ENCODE data around the gene CD6. TPM values are rescaled to one million over a fixed set of nuclear protein-coding genes. Genes with fewer than 3 reads are reported as not detected.
"Not testable (repeated sequence)": the region's sequence is repeated elsewhere in the genome, so short reads cannot be mapped to it uniquely, and the experiment has no call there.

The CD6 gene
- total and polyA plus RNA-seq, 3 donors from 2014 or later: 0.87 to 3.1 (median 1.6) TPM

DNA sequence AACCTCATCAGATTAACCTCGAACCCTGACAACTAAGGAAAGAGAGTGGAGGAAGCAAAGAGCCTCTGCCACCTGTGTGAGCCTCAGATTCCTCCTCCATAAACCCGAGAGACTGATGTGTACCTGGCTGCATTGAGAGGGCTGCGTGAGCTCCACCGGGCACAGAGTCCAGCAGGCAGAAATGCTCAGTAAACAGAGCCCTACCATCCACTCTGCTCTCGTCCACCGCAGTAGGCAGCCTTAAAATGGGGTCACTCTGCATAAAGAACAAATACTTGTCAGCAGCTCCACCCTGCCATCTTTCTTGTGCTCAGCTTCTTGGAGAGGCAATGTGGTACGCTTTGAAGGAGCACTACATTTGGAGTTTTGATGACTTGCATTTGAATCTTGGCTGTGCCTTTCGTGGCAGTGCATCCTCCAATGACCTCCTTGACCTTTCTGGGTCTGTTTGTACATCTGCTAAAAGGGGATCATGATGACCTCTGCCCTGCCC is 87.8 kb downstream of the CD6 start:
- Histone ChIP-seq H3K9me3 (no peaks in the 10 kb centered on the region), H3K36me3 (ENCODE audit: low read depth, missing control alignments) (no peaks in the 10 kb centered on the region), H3K4me1 (no peaks in the 10 kb centered on the region), H3K27me3 (no peaks in the 10 kb centered on the region), H3K27ac (no peak overlapping the region), H3K4me3 (no peak overlapping the region)
- 93 to 98% methylated on average over 8 of the region's 8 CpGs for WGBS, 2 donors
- no peak for DNase-seq
- intact Hi-C loops (cut with DNase I; ENCODE audit: low total_unique reads): no loop called here
- TF ChIP-seq, protein P1, sequence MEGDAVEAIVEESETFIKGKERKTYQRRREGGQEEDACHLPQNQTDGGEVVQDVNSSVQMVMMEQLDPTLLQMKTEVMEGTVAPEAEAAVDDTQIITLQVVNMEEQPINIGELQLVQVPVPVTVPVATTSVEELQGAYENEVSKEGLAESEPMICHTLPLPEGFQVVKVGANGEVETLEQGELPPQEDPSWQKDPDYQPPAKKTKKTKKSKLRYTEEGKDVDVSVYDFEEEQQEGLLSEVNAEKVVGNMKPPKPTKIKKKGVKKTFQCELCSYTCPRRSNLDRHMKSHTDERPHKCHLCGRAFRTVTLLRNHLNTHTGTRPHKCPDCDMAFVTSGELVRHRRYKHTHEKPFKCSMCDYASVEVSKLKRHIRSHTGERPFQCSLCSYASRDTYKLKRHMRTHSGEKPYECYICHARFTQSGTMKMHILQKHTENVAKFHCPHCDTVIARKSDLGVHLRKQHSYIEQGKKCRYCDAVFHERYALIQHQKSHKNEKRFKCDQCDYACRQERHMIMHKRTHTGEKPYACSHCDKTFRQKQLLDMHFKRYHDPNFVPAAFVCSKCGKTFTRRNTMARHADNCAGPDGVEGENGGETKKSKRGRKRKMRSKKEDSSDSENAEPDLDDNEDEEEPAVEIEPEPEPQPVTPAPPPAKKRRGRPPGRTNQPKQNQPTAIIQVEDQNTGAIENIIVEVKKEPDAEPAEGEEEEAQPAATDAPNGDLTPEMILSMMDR (IDR thresholded peaks at IDR 0.05): no peak
- no peak for TF ChIP-seq POLR2A (IDR thresholded peaks at IDR 0.05)

- Histone ChIP-seq H3K4me3 (no peak overlapping the region), H3K27ac (no peak overlapping the region), H3K4me1 (no peaks in the 10 kb centered on the region), H3K27me3 (no peaks in the 10 kb centered on the region), H3K36me3 (ENCODE audit: low read depth, missing control alignments) (no peaks in the 10 kb centered on the region), H3K9me3 (no peaks in the 10 kb centered on the region)
- TF ChIP-seq POLR2A (IDR thresholded peaks at IDR 0.05): no peak
- TF ChIP-seq, protein P1 (IDR thresholded peaks at IDR 0.05): no peak
- DNase-seq: no peak
- 83 to 85% methylated on average over 13 of the region's 13 CpGs for WGBS, 2 donors
- intact Hi-C loops (cut with DNase I; ENCODE audit: low total_unique reads): no loop called here
These were observed 89.8 kb downstream of the CD6 start for GRCh38 chr11:61061081-61061826.

- no peaks in the 10 kb centered on the region for H3K27me3 ChIP-seq
These were observed 90.9 kb downstream of the CD6 start for GRCh38 chr11:61062181-61062930.

GRCh38 chr11:61065236-61065635 is 93.8 kb downstream of the CD6 start:
- H3K4me1 ChIP-seq; H3K27ac ChIP-seq; intact Hi-C loops (cut with DNase I; ENCODE audit: low total_unique reads); DNase-seq; H3K27me3 ChIP-seq; H3K4me3 ChIP-seq; H3K9me3 ChIP-seq; H3K36me3 ChIP-seq (ENCODE audit: low read depth, missing control alignments): not testable (repeated sequence)
- WGBS, 2 donors: 92 to 97% methylated on average over 13 of the region's 13 CpGs

More at GRCh38 chr11:61062181-61062930, 90.9 kb downstream of the CD6 start:
- Histone ChIP-seq H3K27ac (no peak overlapping the region), H3K9me3 (no peaks in the 10 kb centered on the region), H3K4me3 (no peak overlapping the region), H3K36me3 (ENCODE audit: low read depth, missing control alignments) (no peaks in the 10 kb centered on the region), H3K4me1 (no peaks in the 10 kb centered on the region)
- intact Hi-C loops (cut with DNase I; ENCODE audit: low total_unique reads): no loop called here
- WGBS, 2 donors: 76 to 90% methylated on average over 9 of the region's 9 CpGs
- no peak for TF ChIP-seq POLR2A (IDR thresholded peaks at IDR 0.05)
- TF ChIP-seq, protein P1 (IDR thresholded peaks at IDR 0.05): no peak
- DNase-seq: no peak

DNA sequence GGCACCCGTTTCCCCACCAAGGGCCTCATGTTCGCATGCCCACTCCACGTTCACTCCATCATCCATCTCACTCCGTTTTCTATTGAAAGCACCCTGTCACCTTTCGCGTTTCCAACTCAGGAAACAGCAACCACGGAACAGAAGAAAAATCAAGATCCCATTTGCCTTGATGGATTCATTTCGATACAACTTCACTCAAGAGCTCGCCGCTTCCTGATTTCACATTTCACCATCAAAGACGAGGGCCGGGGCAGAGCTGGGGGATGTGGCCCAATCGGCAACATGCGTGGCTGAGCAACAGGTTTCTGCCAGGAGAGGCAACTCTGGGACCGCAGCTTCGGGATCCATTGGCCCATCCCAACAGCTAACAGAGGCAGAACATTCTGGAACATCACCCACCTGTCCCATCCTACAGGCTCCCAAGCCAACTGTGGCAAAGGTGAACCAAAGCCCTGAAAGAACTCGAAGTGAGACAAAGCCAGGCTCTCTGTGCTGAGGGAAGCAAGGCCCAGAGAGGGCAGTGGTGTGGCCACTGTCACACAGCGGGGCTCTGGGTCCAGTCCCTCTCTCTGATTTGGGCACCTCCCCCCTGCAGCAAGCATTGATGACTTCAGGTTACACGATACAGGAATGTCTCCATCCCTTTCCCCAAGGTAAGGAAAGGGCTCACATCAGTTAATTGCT is 94.6 kb downstream of the CD6 start:
- H3K4me1 ChIP-seq: peaks cover 9% of the 10 kb centered on the region
- H3K36me3 ChIP-seq (ENCODE audit: low read depth, missing control alignments): no peaks in the 10 kb centered on the region
- no peaks in the 10 kb centered on the region for H3K9me3 ChIP-seq
- H3K27ac ChIP-seq: no peak overlapping the region
- no peak overlapping the region for H3K4me3 ChIP-seq
- DNase-seq: no peak
- 91 to 92% methylated on average over 16 to 19 of the region's 19 CpGs for WGBS, 2 donors
- no peak for TF ChIP-seq POLR2A (IDR thresholded peaks at IDR 0.05)
- TF ChIP-seq, protein P1 (IDR thresholded peaks at IDR 0.05): no peak
- H3K27me3 ChIP-seq: no peaks in the 10 kb centered on the region
- intact Hi-C loops (cut with DNase I; ENCODE audit: low total_unique reads): no loop called here
